Progenitor cell of endocrine pancreas (in vitro differentiated cells): ENCODE data around the gene TNPO3. TPM values are rescaled to one million over a fixed set of nuclear protein-coding genes. Genes with fewer than 3 reads are reported as not detected.

Experiments
- DNase-seq: peaks from one replicate; pipeline ENCODE4 v3.0.0; 2021; ENCODE audit warnings: low spot score; ENCODE audit not compliant: unreplicated experiment
- H3K27ac Mint-ChIP-seq: 2 replicates; pipeline ENCODE4 v1.8.0; 2021; ENCODE audit warnings: mild to moderate bottlenecking, moderate library complexity, mixed read lengths
- H3K27me3 Mint-ChIP-seq: 2 replicates; pipeline ENCODE4 v1.8.0; 2021; ENCODE audit warnings: mixed read lengths
- H3K36me3 Mint-ChIP-seq: 2 replicates; pipeline ENCODE4 v1.8.0; 2022; ENCODE audit warnings: mixed read lengths; ENCODE audit not compliant: insufficient read depth
- H3K4me1 Mint-ChIP-seq: 2 replicates; pipeline ENCODE4 v1.8.0; 2021; ENCODE audit warnings: low read depth, mixed read lengths
- H3K4me3 Mint-ChIP-seq: 2 replicates; pipeline ENCODE4 v1.8.0; 2021; ENCODE audit warnings: low read depth, mild to moderate bottlenecking, moderate library complexity, mixed read lengths
- H3K9me3 Mint-ChIP-seq: 2 replicates; pipeline ENCODE4 v1.8.0; 2021; ENCODE audit warnings: low read depth, mixed read lengths
- total RNA-seq: library from RNA; stranded (reverse); gene quantifications from 2 replicates; pipeline ENCODE4 v1.2.1, GENCODE V29; 2021
- TF ChIP-seq, protein P1 (sequence below): fragments of 200-600 bp; sonication (generic); IDR thresholded peaks from one replicate; pipeline ENCODE4 v1.5.0; 2021; ENCODE audit warnings: antibody characterized with exemption, mild to moderate bottlenecking; ENCODE audit not compliant: unreplicated experiment

The TNPO3 gene
- total RNA-seq, 1 donor from 2014 or later, result 44.8 TPM

- H3K36me3 Mint-ChIP-seq, result peaks cover 2% of the 10 kb centered on the region
- H3K27me3 Mint-ChIP-seq, result no peaks in the 10 kb centered on the region
- H3K4me3 Mint-ChIP-seq, result no peak overlapping the region
- TF ChIP-seq, protein P1, sequence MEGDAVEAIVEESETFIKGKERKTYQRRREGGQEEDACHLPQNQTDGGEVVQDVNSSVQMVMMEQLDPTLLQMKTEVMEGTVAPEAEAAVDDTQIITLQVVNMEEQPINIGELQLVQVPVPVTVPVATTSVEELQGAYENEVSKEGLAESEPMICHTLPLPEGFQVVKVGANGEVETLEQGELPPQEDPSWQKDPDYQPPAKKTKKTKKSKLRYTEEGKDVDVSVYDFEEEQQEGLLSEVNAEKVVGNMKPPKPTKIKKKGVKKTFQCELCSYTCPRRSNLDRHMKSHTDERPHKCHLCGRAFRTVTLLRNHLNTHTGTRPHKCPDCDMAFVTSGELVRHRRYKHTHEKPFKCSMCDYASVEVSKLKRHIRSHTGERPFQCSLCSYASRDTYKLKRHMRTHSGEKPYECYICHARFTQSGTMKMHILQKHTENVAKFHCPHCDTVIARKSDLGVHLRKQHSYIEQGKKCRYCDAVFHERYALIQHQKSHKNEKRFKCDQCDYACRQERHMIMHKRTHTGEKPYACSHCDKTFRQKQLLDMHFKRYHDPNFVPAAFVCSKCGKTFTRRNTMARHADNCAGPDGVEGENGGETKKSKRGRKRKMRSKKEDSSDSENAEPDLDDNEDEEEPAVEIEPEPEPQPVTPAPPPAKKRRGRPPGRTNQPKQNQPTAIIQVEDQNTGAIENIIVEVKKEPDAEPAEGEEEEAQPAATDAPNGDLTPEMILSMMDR, result no peak
- peak overlapping the region; percentile 47 for H3K27ac Mint-ChIP-seq
- H3K9me3 Mint-ChIP-seq, result no peaks in the 10 kb centered on the region
- DNase-seq, result no peak
- no peaks in the 10 kb centered on the region for H3K4me1 Mint-ChIP-seq
These were observed 30.8 kb downstream of the TNPO3 start for GRCh38 chr7:129024125-129024524.

GRCh38 chr7:129021656-129022055 lies 33.3 kb downstream of the TNPO3 start:
- Mint-ChIP-seq H3K27ac (peak overlapping the region; percentile 70), H3K36me3 (no peaks in the 10 kb centered on the region), H3K9me3 (no peaks in the 10 kb centered on the region), H3K27me3 (no peaks in the 10 kb centered on the region), H3K4me1 (no peaks in the 10 kb centered on the region), H3K4me3 (no peak overlapping the region)
- DNase-seq, result no peak
- TF ChIP-seq, protein P1, result no peak

DNA sequence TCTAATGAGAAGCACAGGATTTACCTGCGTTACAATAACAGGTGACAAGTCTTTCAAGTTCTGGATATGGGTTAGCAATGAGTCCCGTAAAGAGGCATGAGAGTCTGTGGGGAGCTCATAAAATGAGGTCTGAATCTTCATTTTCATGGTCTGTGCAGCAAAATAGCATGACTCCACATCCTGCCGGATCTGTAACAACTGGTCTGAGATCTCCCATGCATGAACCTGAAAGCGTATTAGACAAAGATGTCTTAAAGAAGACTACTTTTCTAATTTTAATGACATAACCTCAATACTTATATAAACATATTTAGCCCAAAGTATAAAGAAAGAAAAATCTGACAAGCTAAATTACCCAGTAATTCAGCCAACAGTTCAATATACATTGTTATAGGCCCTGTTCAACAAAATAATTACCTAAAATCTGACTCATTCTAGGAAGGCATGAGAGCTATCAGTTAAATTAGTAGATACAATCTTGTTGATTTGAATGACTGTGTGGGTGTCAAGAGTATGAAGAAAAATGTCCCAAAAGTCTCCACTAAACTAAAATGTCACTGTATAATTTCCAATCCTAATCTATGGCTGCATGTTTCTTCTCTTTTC lies 36.9 kb downstream of the TNPO3 start:
- TF ChIP-seq, protein P1, result no peak
- no peak overlapping the region for H3K27ac Mint-ChIP-seq

GRCh38 chr7:129017264-129017663 lies 37.6 kb downstream of the TNPO3 start:
- Mint-ChIP-seq H3K27ac (no peak overlapping the region), H3K4me1 (peaks cover 3% of the 10 kb centered on the region), H3K9me3 (no peaks in the 10 kb centered on the region), H3K27me3 (no peaks in the 10 kb centered on the region), H3K4me3 (no peak overlapping the region), H3K36me3 (peaks cover 15% of the 10 kb centered on the region)
- TF ChIP-seq, protein P1, result no peak
- no peak for DNase-seq

More for the DNA sequence above, 36.9 kb downstream of the TNPO3 start:
- Mint-ChIP-seq H3K27me3 (no peaks in the 10 kb centered on the region), H3K36me3 (peaks cover 14% of the 10 kb centered on the region), H3K4me3 (no peak overlapping the region), H3K4me1 (peaks cover 3% of the 10 kb centered on the region), H3K9me3 (no peaks in the 10 kb centered on the region)
- no peak for DNase-seq

GRCh38 chr7:129014501-129015101 lies 40.3 kb downstream of the TNPO3 start:
- no peak overlapping the region for H3K4me3 Mint-ChIP-seq
- no peaks in the 10 kb centered on the region for H3K9me3 Mint-ChIP-seq
- DNase-seq, result no peak
- peaks cover 16% of the 10 kb centered on the region for H3K36me3 Mint-ChIP-seq
- no peaks in the 10 kb centered on the region for H3K27me3 Mint-ChIP-seq
- H3K27ac Mint-ChIP-seq, result peak overlapping the region; percentile 41
- peaks cover 3% of the 10 kb centered on the region for H3K4me1 Mint-ChIP-seq
- TF ChIP-seq, protein P1, result no peak
